Activated T-cell treated with anti-CD3 and anti-CD28 coated beads for 24 hours (primary cell): Measurements from ENCODE around the gene TOMM40.
"Not testable (repeated sequence)": the region's sequence is repeated elsewhere in the genome, so short reads cannot be mapped to it uniquely, and the experiment has no call there.

Source experiments
- DNase-seq: peaks from one replicate; pipeline ENCODE4 v3.0.0-alpha.2; 2020; ENCODE audit warnings: low read depth

Gene TOMM40

GRCh38 chr19:44891016-44891882 lies at the start of gene TOMM40:
TOMM40 (plus strand) TSS chr19:44891254; CDS start chr19:44891416, 162 bp downstream.
- peak; percentile 100 for DNase-seq

GRCh38 chr19:44845286-44845611 lies 45.8 kb upstream of the TOMM40 start:
- DNase-seq = no peak

- peak; percentile 78 for DNase-seq
Measured at GRCh38 chr19:44845612-44846454, 45.2 kb upstream of the TOMM40 start, which contains the start of gene NECTIN2. NECTIN2 (plus strand) TSS chr19:44846297; CDS start chr19:44846526, 229 bp downstream.

GRCh38 chr19:44846455-44847143 lies 44.5 kb upstream of the TOMM40 start:
- DNase-seq = no peak

- DNase-seq = no peak
Measured at GRCh38 chr19:44847144-44848035, 43.7 kb upstream of the TOMM40 start.

GRCh38 chr19:44848036-44848811 lies 42.8 kb upstream of the TOMM40 start:
- DNase-seq = no peak

GRCh38 chr19:44848812-44849447 lies 42.1 kb upstream of the TOMM40 start:
- no peak for DNase-seq

- no peak for DNase-seq
Measured at GRCh38 chr19:44850641-44851109, 40.4 kb upstream of the TOMM40 start.

- no peak for DNase-seq
Measured at GRCh38 chr19:44851427-44851826, 39.6 kb upstream of the TOMM40 start.

GRCh38 chr19:44855606-44856005 lies 35.4 kb upstream of the TOMM40 start:
- no peak for DNase-seq

- no peak for DNase-seq
Measured at GRCh38 chr19:44856421-44857083, 34.5 kb upstream of the TOMM40 start.

- DNase-seq = no peak
Measured at GRCh38 chr19:44857837-44858236, 33.2 kb upstream of the TOMM40 start.

GRCh38 chr19:44861576-44861975 lies 29.5 kb upstream of the TOMM40 start:
- not testable (repeated sequence) for DNase-seq

- no peak for DNase-seq
Measured at GRCh38 chr19:44863990-44864389, 27.1 kb upstream of the TOMM40 start.

- DNase-seq = no peak
Measured at GRCh38 chr19:44865196-44865767, 25.8 kb upstream of the TOMM40 start.

GRCh38 chr19:44866664-44867063 lies 24.4 kb upstream of the TOMM40 start:
- DNase-seq = no peak

- no peak for DNase-seq
Measured at GRCh38 chr19:44867578-44867977, 23.5 kb upstream of the TOMM40 start.

- no peak for DNase-seq
Measured at GRCh38 chr19:44869733-44870470, 21.2 kb upstream of the TOMM40 start.
